HL-60 (cell line): ENCODE results near the gene MLLT10.
A peak's percentile ranks its signal among the peaks of the same experiment; 100 is the strongest.
"Not testable (repeated sequence)": the region's sequence is repeated elsewhere in the genome, so short reads cannot be mapped to it uniquely, and the experiment has no call there.

Experiments
- DNase-seq, 2 experiments: peaks; one replicate each; pipeline ENCODE4 v3.0.0-alpha.2; 2010 to 2020; ENCODE audit warnings: low read depth in 1 of 2, low spot score in 1 of 2
- H3K27ac ChIP-seq: fragments of 250-450 bp; sonication (Bioruptor Pico); replicated peaks from 2 replicates; pipeline ENCODE4 v1.5.1; 2020; ENCODE audit warnings: mild to moderate bottlenecking, moderate library complexity
- H3K27me3 ChIP-seq: fragments of 250-450 bp; sonication (Bioruptor Pico); 2 replicates; pipeline ENCODE4 v1.5.1; 2021; ENCODE audit warnings: mild to moderate bottlenecking, moderate library complexity; ENCODE audit not compliant: insufficient read depth, poor library complexity, severe bottlenecking
- H3K4me3 ChIP-seq: replicated peaks from 2 replicates; pipeline ENCODE4 v1.5.1; 2011; ENCODE audit warnings: mild to moderate bottlenecking, control low read depth, low read length; ENCODE audit not compliant: insufficient read depth
- CTCF ChIP-seq: IDR thresholded peaks from one replicate; pipeline ENCODE4 v1.5.1; 2011; ENCODE audit warnings: low read length, control low read depth, inconsistent platforms; ENCODE audit not compliant: insufficient read depth
- GABPA ChIP-seq: IDR thresholded peaks from 2 replicates; pipeline ENCODE4 v1.6.1; 2012; ENCODE audit warnings: low read depth
- POLR2AphosphoS5 ChIP-seq: IDR thresholded peaks from 2 replicates; pipeline ENCODE4 v1.6.1; 2012; ENCODE audit warnings: low read depth
- REST ChIP-seq: IDR thresholded peaks from 2 replicates; pipeline ENCODE4 v1.6.1; 2012; ENCODE audit warnings: low read depth; ENCODE audit not compliant: insufficient replicate concordance
- SPI1 ChIP-seq: IDR thresholded peaks from 2 replicates; pipeline ENCODE4 v1.6.1; 2012; ENCODE audit warnings: low read depth, mild to moderate bottlenecking, borderline replicate concordance

The MLLT10 gene

GRCh38 chr10:21617267-21617666 lies 83.2 kb downstream of the MLLT10 start:
- H3K4me3 ChIP-seq, result no peak overlapping the region
- peak overlapping the region; percentile 19; the same call in 1 of the 2 replicates for H3K27ac ChIP-seq
- peak; percentile 2 for DNase-seq
- TF ChIP-seq SPI1, result no peak
- TF ChIP-seq GABPA, result no peak
- TF ChIP-seq CTCF, result no peak
- TF ChIP-seq POLR2AphosphoS5, result no peak
- TF ChIP-seq REST, result no peak
- H3K27me3 ChIP-seq, result no peaks in the 10 kb centered on the region

- TF ChIP-seq SPI1 (no peak), CTCF (no peak), REST (no peak), GABPA (no peak), POLR2AphosphoS5 (no peak)
- DNase-seq, result no peak
- H3K27me3 ChIP-seq, result no peaks in the 10 kb centered on the region
- no peak overlapping the region for H3K27ac ChIP-seq
- no peak overlapping the region for H3K4me3 ChIP-seq
These were observed 89.3 kb downstream of the MLLT10 start for GRCh38 chr10:21623291-21623690.

GRCh38 chr10:21624421-21624820 lies 90.4 kb downstream of the MLLT10 start:
- DNase-seq, H3K27ac ChIP-seq, H3K27me3 ChIP-seq, H3K4me3 ChIP-seq: not testable (repeated sequence)

GRCh38 chr10:21624951-21625350 lies 90.9 kb downstream of the MLLT10 start:
- Histone ChIP-seq H3K27me3 (no peaks in the 10 kb centered on the region), H3K4me3 (no peak overlapping the region), H3K27ac (peak overlapping the region; percentile 30; the same call in 1 of the 2 replicates)
- TF ChIP-seq POLR2AphosphoS5 (0 out of 2 replicates have a peak, but pooled peaks have one; percentile 18), GABPA (no peak), REST (no peak)
- peak; percentile 36 to 51 for DNase-seq
